HFFc6 (cell line): Measurements from ENCODE around the gene DMP1. TPM values are rescaled to one million over a fixed set of nuclear protein-coding genes. Genes with fewer than 3 reads are reported as not detected.

Experiments used
- DNase-seq: peaks from one replicate; pipeline ENCODE4 v3.0.0-alpha.2; 2018
- H3K27ac Mint-ChIP-seq: 2 replicates; pipeline ENCODE4 v1.8.0; 2020; ENCODE audit warnings: mild to moderate bottlenecking, mixed read lengths
- H3K27me3 Mint-ChIP-seq: 2 replicates; pipeline ENCODE4 v1.8.0; 2021; ENCODE audit warnings: mild to moderate bottlenecking, moderate library complexity, mixed read lengths; ENCODE audit not compliant: insufficient read depth
- H3K36me3 Mint-ChIP-seq: 2 replicates; pipeline ENCODE4 v1.8.0; 2021; ENCODE audit warnings: low read depth, mixed read lengths
- H3K4me1 Mint-ChIP-seq: 2 replicates; pipeline ENCODE4 v1.8.0; 2020; ENCODE audit warnings: low read depth, mixed read lengths
- H3K4me3 Mint-ChIP-seq: 2 replicates; pipeline ENCODE4 v1.8.0; 2020; ENCODE audit warnings: mild to moderate bottlenecking, moderate library complexity, mixed read lengths
- H3K9me3 Mint-ChIP-seq: 2 replicates; pipeline ENCODE4 v1.8.0; 2020; ENCODE audit warnings: mild to moderate bottlenecking, mixed read lengths
- long read RNA-seq: library from polyadenylated mRNA; unstranded; transcript quantifications from one replicate; pipeline ENCODE4 v2.0.0, GENCODE V29; 2019
- total RNA-seq, 6 experiments: library from RNA; stranded (reverse); fragmentation: NEBNext Ultra II Directional; extraction: Animal tissue kit (Norgen Biotek cat#: 25700); gene quantifications; 2 replicates in 1 of 6; 3 replicates in 5 of 6; pipeline ENCODE4 v1.2.3, GENCODE V29; 2021
- TF ChIP-seq, protein P1 (sequence below): fragments of 200-600 bp; sonication (generic); IDR thresholded peaks from 2 replicates; pipeline ENCODE4 v1.5.0; 2021; ENCODE audit warnings: antibody characterized with exemption, mild to moderate bottlenecking

The DMP1 gene, protein sequence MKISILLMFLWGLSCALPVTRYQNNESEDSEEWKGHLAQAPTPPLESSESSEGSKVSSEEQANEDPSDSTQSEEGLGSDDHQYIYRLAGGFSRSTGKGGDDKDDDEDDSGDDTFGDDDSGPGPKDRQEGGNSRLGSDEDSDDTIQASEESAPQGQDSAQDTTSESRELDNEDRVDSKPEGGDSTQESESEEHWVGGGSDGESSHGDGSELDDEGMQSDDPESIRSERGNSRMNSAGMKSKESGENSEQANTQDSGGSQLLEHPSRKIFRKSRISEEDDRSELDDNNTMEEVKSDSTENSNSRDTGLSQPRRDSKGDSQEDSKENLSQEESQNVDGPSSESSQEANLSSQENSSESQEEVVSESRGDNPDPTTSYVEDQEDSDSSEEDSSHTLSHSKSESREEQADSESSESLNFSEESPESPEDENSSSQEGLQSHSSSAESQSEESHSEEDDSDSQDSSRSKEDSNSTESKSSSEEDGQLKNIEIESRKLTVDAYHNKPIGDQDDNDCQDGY
- total RNA-seq = not detected
- long read RNA-seq = 0 reads

- H3K9me3 Mint-ChIP-seq = no peaks in the 10 kb centered on the region
- H3K4me1 Mint-ChIP-seq = no peaks in the 10 kb centered on the region
- DNase-seq = no peak
- H3K27me3 Mint-ChIP-seq = no peaks in the 10 kb centered on the region; the same call in 1 of the 2 replicates
- H3K36me3 Mint-ChIP-seq = no peaks in the 10 kb centered on the region
- no peak within 1 kb of the TSS for H3K4me3 Mint-ChIP-seq
- no peak within 1 kb of the TSS for H3K27ac Mint-ChIP-seq
- TF ChIP-seq, protein P1, sequence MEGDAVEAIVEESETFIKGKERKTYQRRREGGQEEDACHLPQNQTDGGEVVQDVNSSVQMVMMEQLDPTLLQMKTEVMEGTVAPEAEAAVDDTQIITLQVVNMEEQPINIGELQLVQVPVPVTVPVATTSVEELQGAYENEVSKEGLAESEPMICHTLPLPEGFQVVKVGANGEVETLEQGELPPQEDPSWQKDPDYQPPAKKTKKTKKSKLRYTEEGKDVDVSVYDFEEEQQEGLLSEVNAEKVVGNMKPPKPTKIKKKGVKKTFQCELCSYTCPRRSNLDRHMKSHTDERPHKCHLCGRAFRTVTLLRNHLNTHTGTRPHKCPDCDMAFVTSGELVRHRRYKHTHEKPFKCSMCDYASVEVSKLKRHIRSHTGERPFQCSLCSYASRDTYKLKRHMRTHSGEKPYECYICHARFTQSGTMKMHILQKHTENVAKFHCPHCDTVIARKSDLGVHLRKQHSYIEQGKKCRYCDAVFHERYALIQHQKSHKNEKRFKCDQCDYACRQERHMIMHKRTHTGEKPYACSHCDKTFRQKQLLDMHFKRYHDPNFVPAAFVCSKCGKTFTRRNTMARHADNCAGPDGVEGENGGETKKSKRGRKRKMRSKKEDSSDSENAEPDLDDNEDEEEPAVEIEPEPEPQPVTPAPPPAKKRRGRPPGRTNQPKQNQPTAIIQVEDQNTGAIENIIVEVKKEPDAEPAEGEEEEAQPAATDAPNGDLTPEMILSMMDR = no peak
Observed at GRCh38 chr4:87649980-87650379, at the start of gene DMP1. TSS of gene DMP1 (plus strand) at chr4:87650280. CDS start at chr4:87656493, 6,213 bp downstream.

DNA sequence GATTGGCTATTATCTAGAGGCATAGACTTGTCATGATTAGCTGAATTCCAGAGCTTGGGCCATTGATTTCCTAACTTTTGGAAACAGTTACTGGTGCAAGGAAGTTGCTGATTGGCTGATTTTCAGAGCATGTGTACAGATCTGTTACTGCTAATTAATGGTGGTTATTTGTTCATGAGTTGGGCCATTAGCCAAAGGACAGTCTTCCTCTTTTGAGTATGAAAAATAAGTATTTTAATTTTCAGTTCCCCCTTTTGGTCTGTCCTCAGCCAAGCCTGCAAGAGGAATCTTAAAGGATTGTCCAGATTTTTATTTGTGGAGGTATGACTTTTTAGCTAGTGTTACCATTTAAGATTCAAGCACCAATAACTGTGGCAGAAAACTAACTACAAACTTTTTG lies 48.7 kb upstream of the DMP1 start:
- Mint-ChIP-seq H3K27me3 (no peaks in the 10 kb centered on the region; the same call in none of the 2 replicates), H3K36me3 (no peaks in the 10 kb centered on the region), H3K27ac (no peak overlapping the region), H3K4me1 (no peaks in the 10 kb centered on the region), H3K4me3 (no peak overlapping the region), H3K9me3 (no peaks in the 10 kb centered on the region)
- TF ChIP-seq, protein P1 = no peak
- DNase-seq = no peak

GRCh38 chr4:87608229-87608628 lies 41.9 kb upstream of the DMP1 start, which contains the start of gene DSPP:
TSS of gene DSPP (plus strand) at chr4:87608529. CDS start at chr4:87610909, 2,380 bp downstream.
- no peak for DNase-seq
- H3K27me3 Mint-ChIP-seq = no peaks in the 10 kb centered on the region; the same call in none of the 2 replicates
- H3K36me3 Mint-ChIP-seq = no peaks in the 10 kb centered on the region
- H3K9me3 Mint-ChIP-seq = no peaks in the 10 kb centered on the region
- no peak within 1 kb of the TSS for H3K27ac Mint-ChIP-seq
- TF ChIP-seq, protein P1 = no peak
- H3K4me3 Mint-ChIP-seq = no peak within 1 kb of the TSS
- no peaks in the 10 kb centered on the region for H3K4me1 Mint-ChIP-seq

- no peaks in the 10 kb centered on the region; the same call in 1 of the 2 replicates for H3K27me3 Mint-ChIP-seq
- H3K4me1 Mint-ChIP-seq = no peaks in the 10 kb centered on the region
- no peaks in the 10 kb centered on the region for H3K36me3 Mint-ChIP-seq
- DNase-seq = no peak
- TF ChIP-seq, protein P1 = no peak
- no peak overlapping the region for H3K4me3 Mint-ChIP-seq
- H3K27ac Mint-ChIP-seq = no peak overlapping the region
- no peaks in the 10 kb centered on the region for H3K9me3 Mint-ChIP-seq
Observed at GRCh38 chr4:87614292-87614890, 35.7 kb upstream of the DMP1 start.

GRCh38 chr4:87616268-87616667 lies 33.8 kb upstream of the DMP1 start:
- H3K36me3 Mint-ChIP-seq = no peaks in the 10 kb centered on the region
- no peaks in the 10 kb centered on the region; the same call in 1 of the 2 replicates for H3K27me3 Mint-ChIP-seq
- TF ChIP-seq, protein P1 = no peak
- DNase-seq = no peak
- no peaks in the 10 kb centered on the region for H3K4me1 Mint-ChIP-seq
- no peak overlapping the region for H3K27ac Mint-ChIP-seq
- no peak overlapping the region for H3K4me3 Mint-ChIP-seq
- H3K9me3 Mint-ChIP-seq = no peaks in the 10 kb centered on the region
